Measurements from ENCODE around the gene ZBTB46.
A peak's percentile ranks its signal among the peaks of the same experiment; 100 is the strongest.
"Not testable (repeated sequence)": the region's sequence is repeated elsewhere in the genome, so short reads cannot be mapped to it uniquely, and the experiment has no call there.

ZBTB46 gene, protein sequence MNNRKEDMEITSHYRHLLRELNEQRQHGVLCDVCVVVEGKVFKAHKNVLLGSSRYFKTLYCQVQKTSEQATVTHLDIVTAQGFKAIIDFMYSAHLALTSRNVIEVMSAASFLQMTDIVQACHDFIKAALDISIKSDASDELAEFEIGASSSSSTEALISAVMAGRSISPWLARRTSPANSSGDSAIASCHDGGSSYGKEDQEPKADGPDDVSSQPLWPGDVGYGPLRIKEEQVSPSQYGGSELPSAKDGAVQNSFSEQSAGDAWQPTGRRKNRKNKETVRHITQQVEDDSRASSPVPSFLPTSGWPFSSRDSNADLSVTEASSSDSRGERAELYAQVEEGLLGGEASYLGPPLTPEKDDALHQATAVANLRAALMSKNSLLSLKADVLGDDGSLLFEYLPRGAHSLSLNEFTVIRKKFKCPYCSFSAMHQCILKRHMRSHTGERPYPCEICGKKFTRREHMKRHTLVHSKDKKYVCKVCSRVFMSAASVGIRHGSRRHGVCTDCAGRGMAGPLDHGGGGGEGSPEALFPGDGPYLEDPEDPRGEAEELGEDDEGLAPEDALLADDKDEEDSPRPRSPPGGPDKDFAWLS

DNA sequence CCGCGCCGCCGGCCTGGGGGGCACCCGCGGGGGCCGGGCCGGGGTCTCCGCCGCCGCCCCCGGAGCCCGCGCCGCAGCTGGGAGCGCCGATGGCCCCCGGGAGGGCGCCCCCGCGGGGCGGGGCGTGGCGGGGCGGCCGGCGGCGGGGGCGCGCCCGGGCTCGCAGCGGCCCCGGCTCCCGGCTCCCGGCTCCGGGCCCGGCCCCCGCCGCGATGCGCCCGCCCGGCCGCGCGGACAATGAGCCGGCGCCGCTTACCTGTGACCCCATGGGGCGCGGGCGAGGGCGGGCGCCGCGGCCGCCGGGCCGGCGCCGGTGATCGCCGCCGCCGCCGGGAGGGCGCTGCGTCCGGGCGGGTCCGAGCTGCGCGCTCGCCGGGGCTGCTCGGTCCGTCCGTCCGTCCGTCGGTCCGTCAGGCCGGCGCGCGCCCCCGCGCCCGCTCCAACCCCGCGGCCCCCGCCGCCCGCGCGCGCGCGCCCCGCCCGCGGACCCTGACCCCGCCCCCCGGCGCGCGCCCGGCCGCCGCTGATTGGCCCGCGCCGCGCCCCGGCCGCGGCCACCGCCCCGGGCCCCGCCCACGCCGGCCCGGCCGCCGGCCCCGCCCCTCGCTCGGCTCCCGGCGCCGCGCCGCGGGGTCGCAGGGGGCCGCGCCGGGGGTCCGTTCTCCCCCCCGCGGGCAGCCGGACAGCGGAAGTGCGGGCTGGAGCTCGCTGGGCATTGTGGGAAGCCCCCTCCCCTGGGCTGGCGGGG is at the start of gene ZBTB46:
Gene ZBTB46 (minus strand): TSS at position 424 of the 748 bp plus-strand sequence. CDS start 40,507 bp downstream, outside the sequence.
- Histone ChIP-seq H3K27ac (peak within 1 kb of the TSS in 18 of 21 experiments; percentile 42 to 85 (median 64)), H3K4me3 (peak within 1 kb of the TSS; percentile 38 to 70 (median 57))

DNA sequence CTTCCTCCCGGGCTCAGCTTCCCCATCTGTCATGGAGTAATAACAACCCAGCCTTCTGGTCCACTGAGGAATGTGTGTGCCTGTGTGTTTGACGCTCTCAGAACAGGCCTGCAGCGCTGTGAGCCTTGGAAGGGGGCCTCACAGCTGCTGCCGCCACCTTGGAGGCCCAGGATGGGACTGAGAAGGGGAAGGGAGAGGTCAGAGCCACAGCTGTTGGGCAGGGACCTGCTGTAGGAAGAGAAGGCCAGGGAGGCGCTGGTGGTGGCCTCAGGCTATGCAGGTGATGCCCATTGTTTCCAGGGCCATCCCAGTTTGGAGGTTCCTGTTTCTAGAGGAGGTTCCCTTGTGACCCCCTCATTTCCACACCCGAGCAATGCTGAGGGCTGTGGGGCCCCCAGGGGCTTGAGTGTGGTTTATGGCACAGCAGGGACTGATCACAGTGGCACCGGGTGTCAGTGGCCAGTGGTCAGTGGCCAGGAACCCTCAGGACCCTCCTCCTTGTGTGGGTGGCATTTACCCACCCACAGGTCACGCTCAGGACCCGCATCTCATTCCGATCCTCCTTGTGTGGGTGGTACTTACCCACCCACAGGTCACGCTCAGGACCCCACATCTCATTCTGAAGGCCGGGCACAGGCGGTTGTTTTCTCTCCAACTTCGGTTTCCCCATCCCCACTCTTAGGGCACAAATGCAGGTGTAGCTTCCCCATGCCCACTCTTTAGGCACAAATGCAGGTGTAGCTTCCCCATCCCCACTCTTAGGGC is 48.0 kb upstream of the ZBTB46 start:
- Histone ChIP-seq H3K4me3 (no peak overlapping the region), H3K27ac (no peak overlapping the region)

DNA sequence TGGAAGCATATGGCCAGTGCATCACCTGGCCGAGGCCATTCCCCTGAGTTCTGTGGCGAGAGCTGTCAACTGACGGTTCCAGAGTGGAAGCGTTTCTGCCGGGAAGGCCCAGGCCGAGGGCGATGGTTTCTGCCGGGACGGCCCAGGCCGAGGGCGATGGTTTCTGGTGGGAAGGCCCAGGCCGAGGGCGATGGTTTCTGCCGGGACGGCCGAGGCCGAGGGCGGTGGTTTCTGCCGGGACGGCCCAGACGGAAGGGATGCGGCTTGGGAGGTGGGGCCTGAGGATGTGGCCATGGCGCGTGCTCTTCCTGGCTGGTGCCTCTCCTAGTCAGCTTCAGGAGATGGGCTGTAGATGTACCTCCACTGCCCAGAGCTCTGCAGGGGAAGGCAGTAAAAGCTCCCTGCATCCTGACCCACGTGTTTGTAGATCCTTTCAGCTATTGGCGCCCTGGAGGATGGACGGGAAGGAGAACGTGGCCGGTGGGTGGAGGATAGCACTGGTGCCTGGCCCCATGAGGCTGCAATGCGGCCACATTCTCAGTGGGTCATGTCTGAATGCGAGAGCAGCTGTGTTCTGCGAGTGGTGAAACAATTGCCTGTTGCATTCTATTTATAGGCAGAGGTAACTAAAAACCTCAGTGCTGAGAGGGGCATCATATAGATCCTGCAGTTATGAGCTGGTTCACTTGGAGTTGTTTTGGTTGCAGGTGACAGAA is 46.8 kb upstream of the ZBTB46 start:
- no peak overlapping the region for H3K27ac ChIP-seq

DNA sequence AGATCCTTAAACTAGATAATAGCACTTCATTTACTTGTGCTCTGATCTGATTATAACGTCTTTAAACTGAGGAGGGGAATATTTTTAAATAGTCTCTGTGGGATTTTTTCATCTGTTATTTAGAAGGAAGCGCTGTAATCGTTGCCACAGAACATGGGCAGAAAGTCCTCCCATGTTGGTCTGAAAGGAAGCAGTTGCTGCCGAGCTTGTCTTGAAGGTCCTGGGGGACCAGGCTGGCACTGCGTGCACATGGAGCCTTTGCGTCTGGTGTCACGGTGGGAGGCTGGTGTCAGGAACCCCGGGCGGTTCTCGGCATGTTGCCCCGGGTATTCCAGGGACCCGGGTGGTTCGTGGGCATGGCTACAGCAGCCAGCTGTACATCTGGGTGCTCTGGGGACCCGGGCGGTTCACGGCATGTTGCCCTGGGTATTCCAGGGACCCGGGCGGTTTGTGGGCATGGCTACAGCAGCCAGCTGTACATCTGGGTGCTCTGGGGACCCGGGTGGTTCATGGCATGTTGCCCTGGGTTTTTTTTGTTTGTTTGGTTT is 45.5 kb upstream of the ZBTB46 start:
- no peak overlapping the region for H3K4me3 ChIP-seq
- no peak overlapping the region for H3K27ac ChIP-seq

More for the DNA sequence above, 46.8 kb upstream of the ZBTB46 start:
- no peak overlapping the region for H3K4me3 ChIP-seq

DNA sequence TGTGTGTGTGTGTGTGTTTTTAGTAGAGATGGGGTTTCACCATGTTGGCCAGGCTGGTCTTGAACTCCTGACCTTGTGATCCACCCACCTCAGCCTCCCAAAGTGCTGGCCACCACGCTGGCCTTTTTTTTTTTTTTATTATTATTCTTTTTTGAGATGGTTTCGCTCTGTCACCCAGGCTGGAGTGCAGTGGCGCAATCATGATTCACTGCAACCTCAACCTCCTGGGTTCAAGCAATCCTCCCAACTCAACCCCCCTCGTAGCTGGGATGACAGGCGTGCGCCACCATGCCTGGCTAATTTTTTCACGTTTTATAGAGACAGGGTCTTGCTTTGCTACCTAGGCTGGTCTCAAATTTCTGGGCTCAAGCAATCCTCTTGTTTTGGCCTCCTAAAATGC is 43.2 kb upstream of the ZBTB46 start:
- H3K27ac ChIP-seq = peak overlapping the region in 14 of 21 experiments; percentile 18 to 84 (median 64)

DNA sequence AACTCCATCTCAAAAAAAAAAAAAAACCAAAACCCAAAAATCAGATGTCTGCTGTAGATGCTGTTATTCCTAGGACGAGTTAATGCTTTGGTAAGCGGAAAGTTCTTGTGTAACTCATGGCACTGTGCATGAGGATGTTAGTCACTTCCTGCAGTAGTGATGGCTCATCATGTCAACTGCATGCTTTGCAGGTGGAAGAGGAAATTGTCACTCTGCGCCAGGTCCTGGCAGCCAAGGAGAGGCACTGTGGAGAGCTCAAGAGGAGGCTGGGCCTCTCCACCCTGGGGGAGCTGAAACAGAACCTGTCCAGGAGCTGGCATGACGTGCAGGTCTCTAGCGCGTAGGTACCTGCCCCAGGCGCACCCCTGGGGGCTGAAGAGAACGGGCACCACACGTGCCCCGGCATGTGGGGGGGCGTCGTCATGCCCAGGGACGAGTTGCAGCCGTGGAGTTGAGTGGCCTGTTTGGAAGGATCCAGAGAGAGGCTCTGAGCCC is 42.5 kb upstream of the ZBTB46 start:
- no peak overlapping the region for H3K4me3 ChIP-seq
- peak overlapping the region in 19 of 21 experiments; percentile 21 to 84 (median 68) for H3K27ac ChIP-seq

More for the DNA sequence above, 43.2 kb upstream of the ZBTB46 start:
- not testable (repeated sequence) for H3K4me3 ChIP-seq

DNA sequence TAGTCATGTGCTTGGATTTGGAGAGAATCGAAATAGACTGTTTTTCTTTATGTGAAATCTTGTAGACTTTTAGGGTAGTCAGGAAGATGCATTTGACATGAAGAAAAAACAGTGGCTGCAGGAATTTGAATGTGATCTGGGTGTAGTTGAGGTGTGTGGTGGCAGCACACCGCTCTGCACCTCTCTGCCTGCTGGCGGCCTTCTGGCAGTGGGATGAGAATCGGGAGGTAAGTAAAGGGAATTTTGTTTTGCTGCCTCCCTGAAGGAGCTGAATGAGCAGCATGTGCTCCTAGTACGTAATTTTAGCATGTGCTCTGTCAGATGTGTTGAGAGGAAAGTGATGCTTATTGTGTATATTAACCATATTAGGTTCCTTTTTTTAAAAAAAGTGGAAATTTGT is 37.2 kb upstream of the ZBTB46 start:
- Histone ChIP-seq H3K4me3 (no peak overlapping the region), H3K27ac (no peak overlapping the region)

DNA sequence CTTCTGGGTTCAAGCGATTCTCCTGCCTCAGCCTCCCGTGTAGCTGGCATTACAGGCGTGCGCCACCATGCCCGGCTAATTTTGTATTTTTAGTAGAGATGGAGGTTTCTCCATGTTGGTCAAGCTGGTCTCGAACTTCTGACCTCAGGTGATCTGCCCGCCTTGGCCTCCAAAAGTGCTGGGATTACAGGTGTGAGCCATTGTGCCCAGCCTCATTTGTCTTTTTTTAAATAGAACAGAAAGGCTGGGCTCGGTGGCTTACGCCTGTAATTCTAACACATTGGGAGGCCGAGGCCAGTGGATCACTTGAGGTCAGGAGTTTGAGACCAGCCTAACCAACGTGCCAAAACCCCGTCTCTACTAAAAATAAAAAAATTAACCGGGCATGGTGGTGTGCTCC is 36.0 kb upstream of the ZBTB46 start:
- not testable (repeated sequence) for H3K4me3 ChIP-seq, H3K27ac ChIP-seq

DNA sequence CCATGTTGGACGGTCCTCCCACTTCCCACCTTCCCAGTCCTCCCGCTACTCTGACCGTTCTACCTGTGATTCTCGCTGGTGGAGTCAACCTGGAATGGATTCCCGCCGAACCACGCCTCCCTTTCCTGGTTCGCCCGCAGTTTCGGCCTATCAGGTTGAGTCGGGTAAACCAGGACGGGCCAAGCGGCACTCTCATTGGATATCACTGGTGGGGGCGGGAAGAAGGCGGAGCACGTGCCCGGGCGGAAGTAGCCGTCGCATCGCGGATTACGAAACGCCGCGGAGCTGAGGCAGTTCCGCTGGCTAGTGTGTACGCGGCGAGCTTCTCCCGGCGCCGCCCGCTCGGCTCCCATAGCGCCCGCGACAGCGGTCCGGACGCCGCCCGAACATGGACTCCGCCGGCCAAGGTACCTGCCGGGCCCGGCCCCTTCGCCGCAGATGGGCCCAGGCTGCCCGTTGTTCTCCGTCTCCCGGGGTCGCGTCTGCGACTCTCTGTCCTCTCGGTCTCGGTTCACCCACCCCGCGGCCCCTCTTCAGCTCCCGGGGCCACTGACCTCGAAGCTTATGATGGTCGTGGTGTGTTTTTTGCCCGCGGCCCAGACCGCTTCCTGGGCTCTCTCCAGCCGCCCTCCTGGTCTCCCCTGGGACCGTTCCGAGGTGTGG is 34.0 kb upstream of the ZBTB46 start, which contains the start of gene TPD52L2:
Gene TPD52L2 (plus strand): TSS at position 293 of the 663 bp plus-strand sequence. CDS start 96 bp downstream, at position 389.
- Histone ChIP-seq H3K27ac (peak within 1 kb of the TSS; percentile 79 to 100 (median 97)), H3K4me3 (peak within 1 kb of the TSS; percentile 77 to 97 (median 93))

DNA sequence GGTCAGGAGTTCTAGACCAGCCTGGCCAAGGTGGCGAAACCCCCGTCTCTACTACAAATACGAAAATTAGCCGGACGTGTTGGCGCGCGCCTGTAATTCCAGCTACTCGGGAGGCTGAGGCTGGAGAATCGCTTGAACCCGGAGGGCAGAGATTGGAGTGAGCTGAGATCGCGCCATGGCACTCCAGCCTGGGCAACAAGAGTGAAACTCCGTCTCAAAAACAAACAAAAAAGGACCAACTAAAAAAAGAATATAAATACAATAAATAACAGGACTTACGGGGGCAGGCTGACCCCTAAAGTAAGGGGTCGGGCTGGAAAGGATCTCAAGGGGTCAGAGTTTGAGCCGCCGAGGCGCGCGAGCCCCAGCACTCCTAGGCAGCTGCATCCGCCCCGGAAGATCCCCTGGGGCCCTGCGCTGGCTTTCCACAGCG is 33.5 kb upstream of the ZBTB46 start:
- H3K4me3 ChIP-seq = peak overlapping the region; percentile 77 to 97 (median 93)
- peak overlapping the region; percentile 36 to 100 (median 95) for H3K27ac ChIP-seq

DNA sequence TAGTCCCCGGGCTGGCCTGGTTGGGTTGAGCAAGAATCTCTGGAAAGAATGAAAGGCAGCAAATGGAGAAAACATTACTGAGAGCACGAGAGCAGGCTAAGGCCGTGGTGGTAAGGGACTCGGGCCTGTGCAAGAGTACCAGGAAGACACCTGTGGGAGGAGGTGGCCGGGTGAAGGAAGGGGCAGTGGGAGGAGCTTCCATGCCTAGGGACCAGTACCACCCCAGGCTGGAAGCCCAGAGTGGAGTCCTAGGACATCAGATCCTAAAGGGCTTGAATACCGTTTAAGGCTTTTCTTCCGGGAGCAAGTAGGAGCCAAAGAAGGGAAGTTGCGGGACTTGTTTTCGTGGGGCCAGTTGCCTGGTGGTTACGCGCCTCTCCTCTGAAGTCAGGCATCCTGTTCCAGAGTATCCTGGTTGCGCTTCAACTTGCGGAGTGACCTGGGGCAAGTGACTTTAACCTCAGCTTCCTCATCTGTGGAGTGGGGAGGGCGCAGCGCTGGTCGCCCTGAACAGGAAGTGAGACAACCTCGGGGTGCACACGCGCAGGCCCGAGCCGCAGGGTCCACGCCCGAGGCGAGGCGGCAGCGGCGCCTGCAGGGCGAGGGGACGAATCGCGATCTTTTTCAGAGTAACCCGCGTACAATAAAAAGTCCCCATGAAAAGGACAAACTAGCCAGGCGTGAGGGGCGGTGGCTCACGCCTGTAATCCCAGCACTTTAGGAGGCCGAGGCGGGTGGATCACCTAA is 32.9 kb upstream of the ZBTB46 start:
- Histone ChIP-seq H3K4me3 (peak overlapping the region; percentile 77 to 97 (median 93)), H3K27ac (peak overlapping the region; percentile 36 to 100 (median 95))

DNA sequence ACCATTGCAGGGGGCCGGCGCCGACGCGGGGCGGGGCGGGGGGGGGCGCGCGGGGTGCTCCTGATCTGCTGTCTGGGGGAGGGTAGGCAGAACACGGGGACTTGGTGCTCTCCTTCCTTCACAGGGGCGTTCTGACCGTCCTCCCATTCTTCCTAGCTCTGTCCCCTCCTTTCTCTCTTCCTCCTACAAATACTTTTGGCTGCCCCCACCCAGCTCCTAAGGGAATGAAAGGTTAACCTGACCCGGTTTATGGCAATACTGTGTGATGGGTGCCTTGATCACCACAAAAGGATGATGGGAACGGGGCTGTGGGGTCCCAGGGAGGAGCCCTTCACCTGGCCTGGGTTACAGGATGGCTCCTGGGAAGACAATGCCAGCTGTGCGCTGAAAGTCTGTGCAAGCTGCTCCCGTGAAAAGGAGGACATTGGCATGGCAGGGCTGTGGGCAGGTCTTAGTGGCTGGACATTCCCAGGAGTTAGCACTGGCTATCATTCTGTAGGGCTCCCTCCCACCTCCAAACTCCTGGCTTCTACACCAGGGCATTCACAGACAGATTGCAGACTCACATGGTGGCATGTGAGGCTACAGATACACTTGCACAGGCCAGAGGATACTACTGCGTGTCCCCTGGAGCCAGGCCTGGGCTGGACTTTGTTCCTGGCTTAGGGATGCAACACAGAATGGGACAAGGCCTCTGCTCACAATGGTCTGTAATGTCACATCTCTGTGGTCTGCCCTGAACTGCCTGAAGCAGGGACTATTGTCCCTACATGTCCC is 32.1 kb upstream of the ZBTB46 start:
- H3K27ac ChIP-seq = peak overlapping the region in 20 of 21 experiments; percentile 78 to 100 (median 95)
- H3K4me3 ChIP-seq = peak overlapping the region in 4 of 7 experiments; percentile 83 to 96 (median 90)

DNA sequence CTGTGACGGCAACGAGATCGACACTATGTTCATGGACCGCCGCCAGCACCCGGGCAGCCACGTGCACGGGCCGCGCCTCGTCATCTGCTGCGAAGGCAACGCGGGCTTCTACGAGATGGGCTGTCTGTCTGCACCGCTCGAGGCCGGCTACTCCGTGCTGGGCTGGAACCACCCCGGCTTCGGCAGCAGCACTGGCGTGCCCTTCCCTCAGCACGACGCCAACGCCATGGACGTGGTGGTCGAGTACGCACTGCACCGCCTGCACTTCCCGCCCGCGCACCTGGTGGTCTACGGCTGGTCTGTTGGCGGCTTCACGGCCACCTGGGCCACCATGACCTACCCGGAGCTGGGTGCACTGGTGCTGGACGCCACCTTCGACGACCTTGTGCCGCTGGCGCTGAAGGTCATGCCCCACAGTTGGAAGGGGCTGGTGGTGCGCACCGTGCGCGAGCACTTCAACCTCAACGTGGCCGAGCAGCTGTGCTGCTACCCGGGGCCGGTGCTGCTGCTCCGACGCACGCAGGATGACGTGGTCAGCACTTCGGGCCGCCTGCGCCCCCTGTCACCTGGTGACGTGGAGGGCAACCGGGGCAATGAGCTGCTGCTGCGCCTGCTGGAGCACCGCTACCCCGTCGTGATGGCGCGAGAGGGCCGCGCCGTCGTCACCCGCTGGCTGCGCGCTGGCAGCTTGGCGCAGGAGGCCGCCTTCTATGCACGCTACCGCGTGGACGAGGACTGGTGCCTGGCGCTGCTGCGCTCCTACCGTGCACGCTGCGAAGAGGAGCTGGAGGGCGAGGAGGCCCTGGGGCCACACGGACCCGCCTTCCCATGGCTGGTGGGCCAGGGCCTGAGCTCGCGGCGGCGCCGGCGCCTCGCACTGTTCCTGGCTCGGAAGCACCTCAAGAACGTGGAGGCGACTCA is 31.2 kb upstream of the ZBTB46 start:
- Histone ChIP-seq H3K27ac (no peak overlapping the region), H3K4me3 (no peak overlapping the region)

DNA sequence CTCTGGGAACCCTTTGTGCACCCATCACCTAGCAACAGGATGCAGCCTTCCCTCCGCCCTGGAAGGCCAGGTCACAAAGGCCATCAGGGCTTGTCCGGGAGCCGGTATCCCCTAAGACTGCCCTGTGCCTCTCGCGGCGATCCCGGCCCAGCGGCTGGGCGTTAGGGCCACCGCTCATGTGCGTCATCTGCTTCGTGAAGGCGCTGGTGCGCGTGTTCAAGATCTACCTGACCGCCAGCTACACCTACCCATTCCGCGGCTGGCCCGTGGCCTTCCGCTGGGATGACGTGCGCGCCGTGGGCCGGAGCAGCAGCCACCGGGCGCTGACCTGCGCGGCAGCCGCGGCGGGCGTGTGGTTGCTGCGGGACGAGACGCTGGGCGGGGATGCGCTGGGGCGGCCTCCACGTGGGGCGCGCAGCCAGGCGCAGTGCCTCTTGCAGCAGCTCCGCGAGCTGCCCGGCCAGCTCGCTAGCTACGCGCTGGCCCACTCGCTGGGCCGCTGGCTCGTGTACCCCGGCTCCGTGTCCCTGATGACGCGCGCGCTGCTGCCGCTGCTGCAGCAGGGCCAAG is 30.4 kb upstream of the ZBTB46 start, which contains the start of gene ABHD16B:
Gene ABHD16B (plus strand): TSS at position 134 of the 570 bp plus-strand sequence. CDS start 43 bp downstream, at position 177.
- no peak within 1 kb of the TSS for H3K4me3 ChIP-seq
- H3K27ac ChIP-seq = peak within 1 kb of the TSS in 10 of 21 experiments; percentile 6 to 75 (median 31)
